Lung (tissue), 12 donors: ENCODE data around the gene TTLL13. TPM values are rescaled to one million over a fixed set of nuclear protein-coding genes. Genes with fewer than 3 reads are reported as not detected.
"Not testable (repeated sequence)": the region's sequence is repeated elsewhere in the genome, so short reads cannot be mapped to it uniquely, and the experiment has no call there.

Experiments used
- ATAC-seq: fragments of 200-7000 bp; cut with Tn5 transposase; one replicate; pipeline ENCODE4 v1.9.1; 2020; ENCODE audit warnings: moderate number of reproducible peaks; ENCODE audit not compliant: insufficient read depth, low FRiP score
- DNase-seq, 3 donors: peaks; one replicate each; pipeline ENCODE4 v3.0.0-alpha.2; 2013 to 2017
- H3K27ac ChIP-seq, 2 donors: one replicate each; pipeline ENCODE4 v1.5.1; 2013; ENCODE audit warnings: mild to moderate bottlenecking in 2 of 2, moderate library complexity in 2 of 2, control low read depth in 1 of 2, inconsistent platforms in 1 of 2, low read depth in 1 of 2, low read length in 1 of 2
- H3K27me3 ChIP-seq, 3 donors: one replicate each; pipeline ENCODE4 v1.5.1; 2013; ENCODE audit warnings: low read length in 2 of 3; ENCODE audit not compliant: control insufficient read depth in 3 of 3, insufficient read depth in 3 of 3
- H3K36me3 ChIP-seq, 4 donors: one replicate each; pipeline ENCODE4 v1.5.1; 2013; ENCODE audit warnings: low read length in 4 of 4, mild to moderate bottlenecking in 1 of 4, moderate library complexity in 1 of 4; ENCODE audit not compliant: control insufficient read depth in 4 of 4, insufficient read depth in 4 of 4
- H3K4me1 ChIP-seq, 5 donors: one replicate each; pipeline ENCODE4 v1.5.1; 2013; ENCODE audit warnings: low read length in 5 of 5, mild to moderate bottlenecking in 2 of 5, moderate library complexity in 1 of 5; ENCODE audit not compliant: control insufficient read depth in 5 of 5, insufficient read depth in 5 of 5
- H3K4me3 ChIP-seq: one replicate; pipeline ENCODE4 v1.5.1; 2013; ENCODE audit warnings: mild to moderate bottlenecking, control low read depth, moderate library complexity
- H3K9ac ChIP-seq, 2 donors: one replicate each; pipeline ENCODE4 v1.5.1; 2013; ENCODE audit warnings: low read length in 2 of 2, control low read depth in 1 of 2; ENCODE audit not compliant: insufficient read depth in 1 of 2
- H3K9me3 ChIP-seq, 4 donors: one replicate each; pipeline ENCODE4 v1.5.1; 2013; ENCODE audit warnings: low read length in 3 of 4, mild to moderate bottlenecking in 1 of 4, moderate library complexity in 1 of 4; ENCODE audit not compliant: control insufficient read depth in 4 of 4, insufficient read depth in 3 of 4
- WGBS, 2 donors: extraction: QIAGEN DNeasy Blood & Tissue Kit; methylation state at CpG; one replicate each; pipeline ENCODE4 v1.1.7; 2013; 5-methylcytosine and 5-hydroxymethylcytosine counted together
- polyA plus RNA-seq, 2 donors: library from polyadenylated mRNA; stranded (reverse); fragments of 200-250 nt; gene quantifications; one replicate each; pipeline ENCODE4 v1.2.1, GENCODE V29; 2013
- total RNA-seq, 2 donors: library from RNA; depleted of rRNA in 1 of 2; stranded (reverse); fragments of >200 nt in 1 of 2; gene quantifications; one replicate each; pipeline ENCODE4 v1.2.1, GENCODE V29; 2014 to 2021
- TF ChIP-seq, protein P1 (sequence below): IDR thresholded peaks from 2 replicates; pipeline ENCODE4 v1.5.1; 2012; ENCODE audit warnings: mild to moderate bottlenecking; ENCODE audit errors: control extremely low read depth, extremely low read depth
- donor health status: control.
- donor health status: control.
- donor health status: Bipolar disorder and iron deficiency.
- donor health status: healthy.
- donor health status: DM: yes; HTN: yes; CAD: no.

The TTLL13 gene
- total and polyA plus RNA-seq, 4 donors: 0.11 to 1.4 (median 0.23) TPM

DNA sequence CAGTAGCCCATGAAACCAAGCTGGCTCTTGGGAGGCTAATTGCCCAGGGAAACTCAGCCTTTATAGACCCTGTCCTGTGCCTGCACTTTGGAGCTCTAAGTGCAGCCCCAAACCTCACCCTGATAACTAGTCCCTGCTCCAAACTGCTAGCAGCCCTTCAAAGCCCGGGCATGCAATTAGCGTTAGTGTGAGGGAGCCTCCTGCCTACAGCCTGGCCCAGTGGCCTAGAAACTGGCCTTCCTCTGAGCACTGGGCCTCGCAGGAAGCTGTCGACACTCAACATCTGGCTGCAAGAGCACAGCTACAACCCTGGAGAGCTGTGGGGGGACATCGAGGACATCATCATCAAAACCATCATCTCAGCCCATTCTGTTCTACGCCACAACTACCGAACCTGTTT lies 8.4 kb downstream of the TTLL13 start:
- H3K27ac ChIP-seq: no peak overlapping the region
- DNase-seq (no peak), ATAC-seq (no peak)
- H3K4me3 ChIP-seq: no peak overlapping the region
- no peaks in the 10 kb centered on the region for H3K36me3 ChIP-seq
- WGBS, 2 donors: 90 to 95% methylated on average over 7 of the region's 7 CpGs
- TF ChIP-seq, protein P1, sequence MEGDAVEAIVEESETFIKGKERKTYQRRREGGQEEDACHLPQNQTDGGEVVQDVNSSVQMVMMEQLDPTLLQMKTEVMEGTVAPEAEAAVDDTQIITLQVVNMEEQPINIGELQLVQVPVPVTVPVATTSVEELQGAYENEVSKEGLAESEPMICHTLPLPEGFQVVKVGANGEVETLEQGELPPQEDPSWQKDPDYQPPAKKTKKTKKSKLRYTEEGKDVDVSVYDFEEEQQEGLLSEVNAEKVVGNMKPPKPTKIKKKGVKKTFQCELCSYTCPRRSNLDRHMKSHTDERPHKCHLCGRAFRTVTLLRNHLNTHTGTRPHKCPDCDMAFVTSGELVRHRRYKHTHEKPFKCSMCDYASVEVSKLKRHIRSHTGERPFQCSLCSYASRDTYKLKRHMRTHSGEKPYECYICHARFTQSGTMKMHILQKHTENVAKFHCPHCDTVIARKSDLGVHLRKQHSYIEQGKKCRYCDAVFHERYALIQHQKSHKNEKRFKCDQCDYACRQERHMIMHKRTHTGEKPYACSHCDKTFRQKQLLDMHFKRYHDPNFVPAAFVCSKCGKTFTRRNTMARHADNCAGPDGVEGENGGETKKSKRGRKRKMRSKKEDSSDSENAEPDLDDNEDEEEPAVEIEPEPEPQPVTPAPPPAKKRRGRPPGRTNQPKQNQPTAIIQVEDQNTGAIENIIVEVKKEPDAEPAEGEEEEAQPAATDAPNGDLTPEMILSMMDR: no peak
- H3K9ac ChIP-seq: no peak overlapping the region
- no peaks in the 10 kb centered on the region for H3K4me1 ChIP-seq
- H3K27me3 ChIP-seq: no peaks in the 10 kb centered on the region
- H3K9me3 ChIP-seq: no peaks in the 10 kb centered on the region

DNA sequence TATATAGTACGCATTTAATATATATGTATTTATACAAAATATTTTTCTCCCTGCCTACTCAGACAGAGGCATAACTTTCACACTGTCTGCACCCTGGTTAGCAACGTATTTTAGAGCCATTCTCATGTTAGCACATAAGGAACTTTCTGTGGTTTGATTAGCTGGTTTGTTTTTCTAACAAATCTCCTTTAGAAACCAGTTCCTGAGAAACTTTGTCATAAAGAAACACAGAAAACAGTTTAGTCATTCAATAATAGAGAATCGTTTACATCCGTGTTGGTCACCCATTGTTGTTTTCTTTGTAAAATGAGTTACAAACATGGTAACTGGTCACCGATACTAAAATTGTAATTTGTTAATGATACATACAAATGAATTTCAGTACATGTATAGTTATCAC lies 10.2 kb downstream of the TTLL13 start:
- Histone ChIP-seq H3K27me3 (no peaks in the 10 kb centered on the region), H3K36me3 (no peaks in the 10 kb centered on the region), H3K4me3 (no peak overlapping the region), H3K4me1 (peaks cover under 1 to 4% (median 2%) of the 10 kb centered on the region in 5 donors), H3K27ac (no peak overlapping the region), H3K9ac (no peak overlapping the region), H3K9me3 (no peaks in the 10 kb centered on the region)
- ATAC-seq (no peak), DNase-seq (no peak)
- TF ChIP-seq, protein P1: no peak
- WGBS, 2 donors: 86 to 92% methylated on average over 5 of the region's 5 CpGs

DNA sequence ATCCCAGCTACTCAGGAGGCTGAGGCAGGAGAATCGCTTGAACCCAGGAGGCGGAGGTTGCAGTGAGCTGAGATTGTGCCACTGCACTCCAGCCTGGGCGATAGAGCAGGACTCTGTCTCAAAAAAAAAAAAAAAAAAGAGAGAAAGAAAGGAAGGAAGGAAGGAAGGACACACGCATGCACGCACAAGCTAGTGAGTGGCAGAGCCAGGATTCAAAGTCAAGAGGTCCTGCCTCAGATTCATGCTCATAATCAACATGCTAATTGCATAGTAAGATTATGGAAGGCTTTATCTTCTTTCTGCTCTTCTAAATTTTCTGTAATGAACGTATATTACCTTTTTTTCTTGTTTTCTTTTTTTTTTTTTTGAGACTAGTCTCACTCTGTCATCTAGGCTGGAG lies 11.4 kb downstream of the TTLL13 start:
- H3K36me3 ChIP-seq, DNase-seq, H3K4me3 ChIP-seq, H3K27me3 ChIP-seq, H3K27ac ChIP-seq, H3K9ac ChIP-seq, H3K9me3 ChIP-seq, ATAC-seq: not testable (repeated sequence)
- 77 to 85% methylated on average over 6 of the region's 6 CpGs for WGBS, 2 donors
- H3K4me1 ChIP-seq: peaks cover 4 to 11% (median 5%) of the 10 kb centered on the region in 5 donors

DNA sequence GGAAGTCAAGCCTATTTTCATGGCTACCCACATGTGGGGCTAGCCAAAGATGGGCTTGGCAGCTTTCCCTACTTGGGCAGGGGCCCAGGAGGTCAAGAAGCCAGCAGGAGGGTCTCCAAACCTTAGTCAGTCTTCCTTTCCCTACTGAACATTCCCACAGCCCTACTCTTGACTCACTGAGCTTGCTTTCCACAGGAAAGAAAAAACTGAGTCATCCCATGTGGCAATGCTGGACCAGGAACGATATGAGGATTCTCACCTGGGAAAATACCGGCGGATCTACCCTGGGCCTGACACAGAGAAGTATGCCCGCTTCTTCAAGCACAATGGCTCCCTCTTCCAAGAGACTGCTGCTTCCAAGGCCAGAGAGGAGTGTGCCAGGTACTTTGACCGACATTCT lies 12.5 kb downstream of the TTLL13 start:
- H3K27me3 ChIP-seq: no peaks in the 10 kb centered on the region
- DNase-seq (no peak), ATAC-seq (no peak)
- WGBS, 2 donors: 91 to 93% methylated on average over 5 of the region's 5 CpGs
- H3K9me3 ChIP-seq: no peaks in the 10 kb centered on the region
- H3K4me1 ChIP-seq: peaks cover 4 to 17% (median 6%) of the 10 kb centered on the region in 5 donors
- H3K9ac ChIP-seq: no peak overlapping the region
- TF ChIP-seq, protein P1: no peak
- no peak overlapping the region for H3K27ac ChIP-seq
- peaks cover 0 to 3% (median 0%) of the 10 kb centered on the region in 4 donors for H3K36me3 ChIP-seq
- H3K4me3 ChIP-seq: no peak overlapping the region
